ENCODE results near the gene EGLN3. TPM values are rescaled to one million over a fixed set of nuclear protein-coding genes. Genes with fewer than 3 reads are reported as not detected.
"Not testable (repeated sequence)": the region's sequence is repeated elsewhere in the genome, so short reads cannot be mapped to it uniquely, and the experiment has no call there.

EGLN3 gene
- total RNA-seq, 1 donor from 2014 or later: 153 TPM

GRCh38 chr14:33967138-33967537 is 16.3 kb upstream of the EGLN3 start:
- H3K4me1 ChIP-seq: no peaks in the 10 kb centered on the region
- no peak for TF ChIP-seq CTCF (IDR thresholded peaks at IDR 0.05; ENCODE audit: borderline replicate concordance)
- H3K27me3 ChIP-seq (ENCODE audit: low read depth): no peaks in the 10 kb centered on the region
- H3K36me3 ChIP-seq: no peaks in the 10 kb centered on the region
- no peak overlapping the region for H3K4me3 ChIP-seq
- intact Hi-C loops (cut with micrococcal nuclease): no loop called here
- no peak overlapping the region for H3K27ac ChIP-seq (replicated peaks)
- H3K9me3 ChIP-seq (replicated peaks): peaks cover 9% of the 10 kb centered on the region
- no peak for DNase-seq

- Histone ChIP-seq H3K9me3 (replicated peaks) (peaks cover 9% of the 10 kb centered on the region), H3K4me3 (no peak overlapping the region), H3K27ac (replicated peaks) (no peak overlapping the region), H3K4me1 (no peaks in the 10 kb centered on the region), H3K27me3 (ENCODE audit: low read depth) (no peaks in the 10 kb centered on the region), H3K36me3 (no peaks in the 10 kb centered on the region)
- DNase-seq: no peak
- intact Hi-C loops (cut with micrococcal nuclease): no loop called here
- TF ChIP-seq CTCF (IDR thresholded peaks at IDR 0.05; ENCODE audit: borderline replicate concordance): no peak
These were observed 15.4 kb upstream of the EGLN3 start for GRCh38 chr14:33966276-33966675.

GRCh38 chr14:33964599-33965317 is 13.9 kb upstream of the EGLN3 start:
- no peaks in the 10 kb centered on the region for H3K27me3 ChIP-seq (ENCODE audit: low read depth)
- H3K36me3 ChIP-seq: no peaks in the 10 kb centered on the region
- H3K27ac ChIP-seq (replicated peaks): no peak overlapping the region
- peaks cover 5% of the 10 kb centered on the region for H3K9me3 ChIP-seq (replicated peaks)
- intact Hi-C loops (cut with micrococcal nuclease): no loop called here
- H3K4me3 ChIP-seq: no peak overlapping the region
- no peaks in the 10 kb centered on the region for H3K4me1 ChIP-seq
- no peak for DNase-seq
- no peak for TF ChIP-seq CTCF (IDR thresholded peaks at IDR 0.05; ENCODE audit: borderline replicate concordance)

GRCh38 chr14:33963892-33964291 is 13.0 kb upstream of the EGLN3 start:
- H3K36me3 ChIP-seq: no peaks in the 10 kb centered on the region
- H3K4me3 ChIP-seq: no peak overlapping the region
- DNase-seq: no peak
- peaks cover 7% of the 10 kb centered on the region for H3K4me1 ChIP-seq
- no peak for TF ChIP-seq CTCF (IDR thresholded peaks at IDR 0.05; ENCODE audit: borderline replicate concordance)
- no peak overlapping the region for H3K27ac ChIP-seq (replicated peaks)
- no peaks in the 10 kb centered on the region for H3K9me3 ChIP-seq (replicated peaks)
- no peaks in the 10 kb centered on the region for H3K27me3 ChIP-seq (ENCODE audit: low read depth)
- intact Hi-C loops (cut with micrococcal nuclease): no loop called here

GRCh38 chr14:33962466-33962865 is 11.6 kb upstream of the EGLN3 start:
- H3K27me3 ChIP-seq (ENCODE audit: low read depth); H3K36me3 ChIP-seq; DNase-seq; H3K27ac ChIP-seq (replicated peaks); H3K4me3 ChIP-seq; intact Hi-C loops (cut with micrococcal nuclease); H3K9me3 ChIP-seq (replicated peaks): not testable (repeated sequence)
- peaks cover 20% of the 10 kb centered on the region for H3K4me1 ChIP-seq

GRCh38 chr14:33962016-33962415 is 11.1 kb upstream of the EGLN3 start:
- H3K36me3 ChIP-seq: no peaks in the 10 kb centered on the region
- H3K4me1 ChIP-seq: peaks cover 20% of the 10 kb centered on the region
- no peak overlapping the region for H3K4me3 ChIP-seq
- no peaks in the 10 kb centered on the region for H3K27me3 ChIP-seq (ENCODE audit: low read depth)
- H3K27ac ChIP-seq (replicated peaks): no peak overlapping the region
- no peak for TF ChIP-seq CTCF (IDR thresholded peaks at IDR 0.05; ENCODE audit: borderline replicate concordance)
- intact Hi-C loops (cut with micrococcal nuclease): no loop called here
- H3K9me3 ChIP-seq (replicated peaks): no peaks in the 10 kb centered on the region
- DNase-seq: no peak

Measured in left ventricle myocardium inferior (tissue), 1 donor.